HEK293 (cell line): Measurements from ENCODE around the gene ADNP.
"Not testable (repeated sequence)": the region's sequence is repeated elsewhere in the genome, so short reads cannot be mapped to it uniquely, and the experiment has no call there.

Experiments used
- CTCF ChIP-seq: fragments of 450-650 bp; formaldehyde crosslinking; IDR thresholded peaks from 2 replicates; pipeline ENCODE4 v1.5.1; 2016; ENCODE audit warnings: missing biosample characterization, missing genetic modification characterization
- FEZF1 ChIP-seq: fragments of 450-650 bp; formaldehyde crosslinking; IDR thresholded peaks from 2 replicates; pipeline ENCODE4 v1.5.1; 2016; ENCODE audit warnings: missing biosample characterization, missing genetic modification characterization
- SALL2 ChIP-seq: fragments of 450-650 bp; formaldehyde crosslinking; IDR thresholded peaks from 2 replicates; pipeline ENCODE4 v1.5.0; 2017; ENCODE audit warnings: missing biosample characterization, mild to moderate bottlenecking, missing genetic modification characterization, borderline replicate concordance
- ZBTB20 ChIP-seq: fragments of 450-650 bp; formaldehyde crosslinking; IDR thresholded peaks from 2 replicates; pipeline ENCODE4 v1.5.1; 2016; ENCODE audit warnings: missing biosample characterization, missing genetic modification characterization
- ZNF140 ChIP-seq: fragments of 450-650 bp; formaldehyde crosslinking; IDR thresholded peaks from 2 replicates; pipeline ENCODE4 v1.5.1; 2016; ENCODE audit warnings: missing biosample characterization, missing genetic modification characterization
- ZNF324 ChIP-seq: fragments of 450-650 bp; formaldehyde crosslinking; IDR thresholded peaks from 2 replicates; pipeline ENCODE4 v1.5.1; 2016; ENCODE audit warnings: missing biosample characterization, missing genetic modification characterization
- ZNF354C ChIP-seq: fragments of 450-650 bp; formaldehyde crosslinking; IDR thresholded peaks from 2 replicates; pipeline ENCODE4 v1.5.1; 2016; ENCODE audit warnings: missing biosample characterization, missing genetic modification characterization, low read depth, borderline replicate concordance
- ZNF362 ChIP-seq: fragments of 450-650 bp; formaldehyde crosslinking; IDR thresholded peaks from 2 replicates; pipeline ENCODE4 v1.5.1; 2016; ENCODE audit warnings: missing biosample characterization, missing genetic modification characterization
- ZNF785 ChIP-seq: fragments of 450-650 bp; formaldehyde crosslinking; IDR thresholded peaks from 2 replicates; pipeline ENCODE4 v1.5.1; 2016; ENCODE audit warnings: missing biosample characterization, missing genetic modification characterization
- TF ChIP-seq, protein P1 (sequence below): fragments of 450-650 bp; formaldehyde crosslinking; IDR thresholded peaks from 2 replicates; pipeline ENCODE4 v1.5.1; 2016; ENCODE audit warnings: missing biosample characterization, missing genetic modification characterization
- TF ChIP-seq, protein P2 (sequence below): fragments of 450-650 bp; formaldehyde crosslinking; IDR thresholded peaks from 2 replicates; pipeline ENCODE4 v1.5.1; 2017; ENCODE audit warnings: missing biosample characterization, missing genetic modification characterization

DNA sequence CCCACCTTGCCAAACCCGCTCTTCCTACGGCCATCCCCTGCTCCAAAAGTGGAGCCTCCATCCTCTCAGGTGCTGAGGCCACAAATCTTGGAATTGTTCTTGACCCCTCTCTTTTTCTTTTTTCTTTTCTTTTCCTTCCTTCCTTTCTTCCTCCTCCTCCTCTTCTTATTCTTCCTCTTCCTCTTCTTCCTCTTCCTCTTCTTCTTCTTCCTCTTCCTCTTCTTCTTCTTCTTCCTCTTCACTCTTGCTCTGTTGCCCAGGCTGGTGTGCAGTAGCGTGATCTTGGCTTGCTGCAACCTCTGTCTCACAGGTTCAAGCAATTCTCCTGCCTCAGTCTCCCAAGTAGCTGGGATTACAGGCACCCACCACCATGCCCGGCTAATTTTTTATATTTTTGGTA lies 47.3 kb upstream of the ADNP start:
- TF ChIP-seq CTCF; ZNF362; SALL2; ZNF140 (tag by site-specific recombination); ZNF354C (tag by site-specific recombination); ZBTB20 (tag by site-specific recombination); ZNF324 (tag by site-specific recombination); ZNF785 (tag by site-specific recombination); FEZF1: not testable (repeated sequence)
- TF ChIP-seq, protein P1, sequence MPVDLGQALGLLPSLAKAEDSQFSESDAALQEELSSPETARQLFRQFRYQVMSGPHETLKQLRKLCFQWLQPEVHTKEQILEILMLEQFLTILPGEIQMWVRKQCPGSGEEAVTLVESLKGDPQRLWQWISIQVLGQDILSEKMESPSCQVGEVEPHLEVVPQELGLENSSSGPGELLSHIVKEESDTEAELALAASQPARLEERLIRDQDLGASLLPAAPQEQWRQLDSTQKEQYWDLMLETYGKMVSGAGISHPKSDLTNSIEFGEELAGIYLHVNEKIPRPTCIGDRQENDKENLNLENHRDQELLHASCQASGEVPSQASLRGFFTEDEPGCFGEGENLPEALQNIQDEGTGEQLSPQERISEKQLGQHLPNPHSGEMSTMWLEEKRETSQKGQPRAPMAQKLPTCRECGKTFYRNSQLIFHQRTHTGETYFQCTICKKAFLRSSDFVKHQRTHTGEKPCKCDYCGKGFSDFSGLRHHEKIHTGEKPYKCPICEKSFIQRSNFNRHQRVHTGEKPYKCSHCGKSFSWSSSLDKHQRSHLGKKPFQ: not testable (repeated sequence)
- TF ChIP-seq, protein P2, sequence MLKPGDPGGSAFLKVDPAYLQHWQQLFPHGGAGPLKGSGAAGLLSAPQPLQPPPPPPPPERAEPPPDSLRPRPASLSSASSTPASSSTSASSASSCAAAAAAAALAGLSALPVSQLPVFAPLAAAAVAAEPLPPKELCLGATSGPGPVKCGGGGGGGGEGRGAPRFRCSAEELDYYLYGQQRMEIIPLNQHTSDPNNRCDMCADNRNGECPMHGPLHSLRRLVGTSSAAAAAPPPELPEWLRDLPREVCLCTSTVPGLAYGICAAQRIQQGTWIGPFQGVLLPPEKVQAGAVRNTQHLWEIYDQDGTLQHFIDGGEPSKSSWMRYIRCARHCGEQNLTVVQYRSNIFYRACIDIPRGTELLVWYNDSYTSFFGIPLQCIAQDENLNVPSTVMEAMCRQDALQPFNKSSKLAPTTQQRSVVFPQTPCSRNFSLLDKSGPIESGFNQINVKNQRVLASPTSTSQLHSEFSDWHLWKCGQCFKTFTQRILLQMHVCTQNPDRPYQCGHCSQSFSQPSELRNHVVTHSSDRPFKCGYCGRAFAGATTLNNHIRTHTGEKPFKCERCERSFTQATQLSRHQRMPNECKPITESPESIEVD (tag by site-specific recombination): not testable (repeated sequence)
